ENCODE data around the gene GABPA. TPM values are rescaled to one million over a fixed set of nuclear protein-coding genes. Genes with fewer than 3 reads are reported as not detected.
"Not testable (repeated sequence)": the region's sequence is repeated elsewhere in the genome, so short reads cannot be mapped to it uniquely, and the experiment has no call there.

Gene GABPA
- total RNA-seq, 1 experiment from 2014 or later, result 24.8 TPM

GRCh38 chr21:25691976-25692375 lies 42.8 kb upstream of the GABPA start:
- ChIA-PET POLR2A (no interaction called here), CTCF (interaction anchor here (1.1 kb wide), 1 partner anchor 16 kb away, joined by 3 read pairs; no protein-coding TSS in a partner anchor)
- H3K36me3 Mint-ChIP-seq, result peaks cover 10% of the 10 kb centered on the region
- TF ChIP-seq CREB1 (CRISPR knock-in tag; IDR thresholded peaks at IDR 0.05), result no peak
- TF ChIP-seq JUN (CRISPR knock-in tag; IDR thresholded peaks at IDR 0.05), result no peak
- TF ChIP-seq NR3C1 (CRISPR knock-in tag; conservative IDR thresholded peaks at IDR 0.05; ENCODE audit: low read depth), result no peak
- TF ChIP-seq NFE2L1 (CRISPR knock-in tag; IDR thresholded peaks at IDR 0.05), result no peak
- TF ChIP-seq MAX (CRISPR knock-in tag; IDR thresholded peaks at IDR 0.05), result no peak
- TF ChIP-seq ZNF138 (CRISPR knock-in tag; conservative IDR thresholded peaks at IDR 0.05), result no peak
- no peak for TF ChIP-seq JAZF1 (CRISPR knock-in tag; IDR thresholded peaks at IDR 0.05)
- no peak for TF ChIP-seq GABPB1 (CRISPR knock-in tag; IDR thresholded peaks at IDR 0.05)
- TF ChIP-seq, protein P1, sequence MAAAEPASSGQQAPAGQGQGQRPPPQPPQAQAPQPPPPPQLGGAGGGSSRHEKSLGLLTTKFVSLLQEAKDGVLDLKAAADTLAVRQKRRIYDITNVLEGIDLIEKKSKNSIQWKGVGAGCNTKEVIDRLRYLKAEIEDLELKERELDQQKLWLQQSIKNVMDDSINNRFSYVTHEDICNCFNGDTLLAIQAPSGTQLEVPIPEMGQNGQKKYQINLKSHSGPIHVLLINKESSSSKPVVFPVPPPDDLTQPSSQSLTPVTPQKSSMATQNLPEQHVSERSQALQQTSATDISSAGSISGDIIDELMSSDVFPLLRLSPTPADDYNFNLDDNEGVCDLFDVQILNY (CRISPR knock-in tag; IDR thresholded peaks at IDR 0.05), result no peak
- no peak for TF ChIP-seq ETV6 (CRISPR knock-in tag; IDR thresholded peaks at IDR 0.05)
- DNase-seq (ENCODE audit: low spot score), result no peak
- H3K9me3 Mint-ChIP-seq, result peaks cover 3% of the 10 kb centered on the region
- H3K27ac Mint-ChIP-seq, result no peak overlapping the region
- no peak overlapping the region for H3K4me3 Mint-ChIP-seq
- H3K4me1 Mint-ChIP-seq, result no peaks in the 10 kb centered on the region
- no peak for ATAC-seq
- no peaks in the 10 kb centered on the region; the same call in 1 of the 2 replicates for H3K27me3 Mint-ChIP-seq (ENCODE audit: low read depth)

DNA sequence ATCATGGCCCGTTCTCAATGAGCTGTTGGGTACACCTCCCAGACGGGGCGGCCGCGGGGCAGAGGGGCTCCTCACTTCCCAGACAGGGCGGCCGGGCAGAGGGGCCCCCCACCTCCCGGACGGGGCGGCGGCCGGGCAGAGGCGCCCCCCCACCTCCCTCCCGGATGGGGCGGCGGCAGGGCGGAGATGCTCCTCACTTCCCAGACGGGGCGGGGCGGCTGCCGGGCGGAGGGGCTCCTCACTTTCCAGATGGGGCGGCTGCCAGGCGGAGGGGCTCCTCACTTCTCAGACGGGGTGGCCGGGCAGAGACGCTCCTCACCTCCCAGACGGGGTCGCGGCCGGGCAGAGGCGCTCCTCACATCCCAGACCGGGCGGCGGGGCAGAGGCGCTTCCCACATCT lies 39.3 kb upstream of the GABPA start:
- H3K27ac Mint-ChIP-seq; H3K4me3 Mint-ChIP-seq; DNase-seq (ENCODE audit: low spot score); CTCF ChIA-PET; POLR2A ChIA-PET; H3K4me1 Mint-ChIP-seq; ATAC-seq; H3K27me3 Mint-ChIP-seq (ENCODE audit: low read depth): not testable (repeated sequence)
- H3K9me3 Mint-ChIP-seq, result peaks cover 14% of the 10 kb centered on the region
- H3K36me3 Mint-ChIP-seq, result peaks cover 15% of the 10 kb centered on the region

DNA sequence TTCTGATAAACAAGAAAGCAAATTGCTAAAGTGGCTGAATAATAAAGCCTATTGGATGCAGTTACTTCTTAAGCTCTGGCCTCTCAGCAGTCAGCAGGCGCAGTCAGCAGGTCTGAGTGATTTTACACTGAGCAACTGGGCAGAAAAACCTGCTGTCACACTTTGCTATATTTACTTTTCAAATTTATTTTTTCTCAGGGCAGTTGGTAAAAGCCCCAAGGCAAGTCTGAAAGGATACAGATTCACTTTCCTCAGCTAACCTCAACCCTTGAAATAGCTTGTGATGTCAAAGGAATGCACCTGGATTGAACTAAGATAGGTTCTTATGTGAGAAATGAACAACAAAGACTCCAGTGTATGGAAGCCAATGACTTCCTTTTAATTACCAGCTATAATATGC lies 34.0 kb upstream of the GABPA start:
- H3K9me3 Mint-ChIP-seq, result peaks cover 17% of the 10 kb centered on the region
- H3K4me3 Mint-ChIP-seq, result no peak overlapping the region
- H3K4me1 Mint-ChIP-seq, result peaks cover 6% of the 10 kb centered on the region
- no peak for DNase-seq (ENCODE audit: low spot score)
- H3K36me3 Mint-ChIP-seq, result peaks cover 10% of the 10 kb centered on the region
- CTCF ChIA-PET, result interaction anchor here (1.0 to 1.3 kb wide), 2 partner anchors 93 to 101 kb away, joined by 4 to 5 read pairs; no protein-coding TSS in a partner anchor
- H3K27ac Mint-ChIP-seq, result no peak overlapping the region
- POLR2A ChIA-PET, result no interaction called here
- TF ChIP-seq, protein P2, sequence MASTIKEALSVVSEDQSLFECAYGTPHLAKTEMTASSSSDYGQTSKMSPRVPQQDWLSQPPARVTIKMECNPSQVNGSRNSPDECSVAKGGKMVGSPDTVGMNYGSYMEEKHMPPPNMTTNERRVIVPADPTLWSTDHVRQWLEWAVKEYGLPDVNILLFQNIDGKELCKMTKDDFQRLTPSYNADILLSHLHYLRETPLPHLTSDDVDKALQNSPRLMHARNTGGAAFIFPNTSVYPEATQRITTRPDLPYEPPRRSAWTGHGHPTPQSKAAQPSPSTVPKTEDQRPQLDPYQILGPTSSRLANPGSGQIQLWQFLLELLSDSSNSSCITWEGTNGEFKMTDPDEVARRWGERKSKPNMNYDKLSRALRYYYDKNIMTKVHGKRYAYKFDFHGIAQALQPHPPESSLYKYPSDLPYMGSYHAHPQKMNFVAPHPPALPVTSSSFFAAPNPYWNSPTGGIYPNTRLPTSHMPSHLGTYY (CRISPR knock-in tag; IDR thresholded peaks at IDR 0.05), result no peak
- TF ChIP-seq ZNF532 (CRISPR knock-in tag; IDR thresholded peaks at IDR 0.05; ENCODE audit: borderline replicate concordance) (no peak), RORB (CRISPR knock-in tag; IDR thresholded peaks at IDR 0.05) (no peak), GRHL2 (CRISPR knock-in tag; IDR thresholded peaks at IDR 0.05; ENCODE audit: insufficient replicate concordance, severe bottlenecking) (no peak), MLX (CRISPR knock-in tag; IDR thresholded peaks at IDR 0.05) (no peak), FOXK1 (CRISPR knock-in tag; IDR thresholded peaks at IDR 0.05) (no peak), SMAD4 (CRISPR knock-in tag; IDR thresholded peaks at IDR 0.05) (no peak), NR2C2 (CRISPR knock-in tag; IDR thresholded peaks at IDR 0.05) (no peak)
- ATAC-seq, result no peak
- H3K27me3 Mint-ChIP-seq (ENCODE audit: low read depth), result no peaks in the 10 kb centered on the region; the same call in 1 of the 2 replicates
